NCI-H345 (cell line): ENCODE data around the gene CSRNP2.
"Not testable (repeated sequence)": the region's sequence is repeated elsewhere in the genome, so short reads cannot be mapped to it uniquely, and the experiment has no call there.

ENCODE experiments used
- DNase-seq: peaks from one replicate; lab custom pipeline; 2025; lab: John Stamatoyannopoulos, UW

The CSRNP2 gene, protein sequence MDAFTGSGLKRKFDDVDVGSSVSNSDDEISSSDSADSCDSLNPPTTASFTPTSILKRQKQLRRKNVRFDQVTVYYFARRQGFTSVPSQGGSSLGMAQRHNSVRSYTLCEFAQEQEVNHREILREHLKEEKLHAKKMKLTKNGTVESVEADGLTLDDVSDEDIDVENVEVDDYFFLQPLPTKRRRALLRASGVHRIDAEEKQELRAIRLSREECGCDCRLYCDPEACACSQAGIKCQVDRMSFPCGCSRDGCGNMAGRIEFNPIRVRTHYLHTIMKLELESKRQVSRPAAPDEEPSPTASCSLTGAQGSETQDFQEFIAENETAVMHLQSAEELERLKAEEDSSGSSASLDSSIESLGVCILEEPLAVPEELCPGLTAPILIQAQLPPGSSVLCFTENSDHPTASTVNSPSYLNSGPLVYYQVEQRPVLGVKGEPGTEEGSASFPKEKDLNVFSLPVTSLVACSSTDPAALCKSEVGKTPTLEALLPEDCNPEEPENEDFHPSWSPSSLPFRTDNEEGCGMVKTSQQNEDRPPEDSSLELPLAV

DNA sequence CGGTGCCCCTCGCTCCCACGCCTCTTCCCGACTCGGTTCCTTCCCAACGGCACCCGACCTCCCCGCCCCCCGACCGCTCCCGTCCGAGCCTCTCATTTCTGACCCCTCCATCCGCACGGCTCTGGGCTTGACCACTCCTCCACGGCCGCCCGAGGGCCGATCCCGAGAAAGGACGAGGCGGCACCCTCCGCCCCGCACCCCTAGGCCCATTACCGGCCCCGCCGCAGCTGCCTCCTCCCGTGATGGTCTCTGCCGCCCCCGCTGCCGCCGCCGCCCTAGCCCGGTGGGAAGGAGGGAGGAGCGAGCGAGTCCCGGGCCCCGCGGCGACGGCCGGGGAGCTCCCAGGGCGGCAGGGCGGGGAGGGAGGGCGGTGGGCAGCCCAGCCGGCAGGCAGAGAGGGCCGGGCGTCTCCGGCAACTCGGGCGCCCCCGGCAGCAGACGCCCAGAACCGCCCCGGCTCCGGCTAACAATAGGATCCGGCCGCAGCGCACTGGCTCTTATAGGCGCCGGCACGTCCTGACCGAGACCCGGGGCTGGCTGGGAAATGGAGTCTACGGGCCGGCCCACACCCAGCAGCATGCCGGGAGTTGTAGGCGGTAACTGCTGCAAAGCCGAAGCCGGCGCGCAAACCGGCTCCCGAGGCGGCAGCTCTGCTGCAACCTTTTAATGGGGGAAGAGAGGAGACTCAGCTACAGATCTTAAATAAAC lies at the start of gene CSRNP2:
Gene CSRNP2, minus strand, starts transcription at position 471 of the 708 bp plus-strand sequence. CDS start 7,035 bp downstream, outside the sequence.
- peak; percentile 84 for DNase-seq

DNA sequence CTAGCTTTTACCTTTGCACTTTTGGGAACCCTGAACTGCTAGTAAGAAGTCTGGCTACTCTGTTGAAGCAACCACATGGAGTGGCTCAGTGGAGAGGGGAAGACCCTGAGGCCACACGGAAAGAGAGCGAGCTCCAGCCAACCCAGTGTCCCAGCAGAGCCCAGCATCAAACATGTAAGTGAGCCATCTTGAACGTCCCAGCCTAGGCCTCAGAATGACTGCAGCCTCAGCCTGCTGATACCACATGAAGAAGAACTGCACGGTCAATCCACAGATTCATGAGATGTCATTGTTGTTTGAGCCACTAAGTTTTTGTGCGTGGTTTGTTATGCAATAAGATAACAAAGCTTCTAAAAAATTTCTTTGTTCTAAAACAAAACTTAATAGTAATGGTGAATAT lies 49.3 kb upstream of the CSRNP2 start:
- no peak for DNase-seq

DNA sequence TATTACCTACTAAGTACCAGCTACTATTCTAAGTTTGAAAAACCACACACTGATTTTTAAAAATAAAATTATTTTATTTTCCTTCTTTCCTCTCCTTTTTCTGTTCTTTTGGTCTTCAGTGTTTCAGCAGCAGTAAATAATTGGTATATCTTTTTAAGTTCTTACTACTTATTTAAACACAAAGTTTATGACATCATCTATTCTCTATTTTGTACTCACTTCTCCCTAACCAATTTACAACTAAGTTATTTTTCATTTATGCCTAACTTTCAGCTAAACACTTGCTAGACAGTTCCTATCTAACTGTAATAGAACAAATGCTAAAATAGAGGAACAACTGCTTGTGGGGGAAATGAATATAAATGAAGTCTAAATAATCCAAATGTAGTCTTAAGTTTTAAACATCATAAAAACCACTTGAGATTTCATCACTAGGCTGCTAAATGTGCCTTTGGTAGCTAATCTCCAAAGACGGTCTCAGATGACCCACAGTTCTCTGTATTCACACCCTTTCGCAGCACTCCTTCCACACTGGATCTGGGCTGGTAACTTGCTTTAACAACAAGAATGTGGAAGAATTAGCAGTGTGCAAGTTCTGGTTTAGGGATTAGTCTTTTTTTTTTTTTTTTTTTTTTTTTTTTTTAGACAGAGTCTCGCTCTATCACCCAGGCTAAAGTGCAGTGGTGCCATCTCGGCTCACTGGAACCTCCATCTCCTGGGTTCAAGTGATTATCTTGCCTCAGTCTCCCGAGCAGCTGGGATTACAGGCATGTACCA lies 48.5 kb upstream of the CSRNP2 start:
- no peak for DNase-seq

DNA sequence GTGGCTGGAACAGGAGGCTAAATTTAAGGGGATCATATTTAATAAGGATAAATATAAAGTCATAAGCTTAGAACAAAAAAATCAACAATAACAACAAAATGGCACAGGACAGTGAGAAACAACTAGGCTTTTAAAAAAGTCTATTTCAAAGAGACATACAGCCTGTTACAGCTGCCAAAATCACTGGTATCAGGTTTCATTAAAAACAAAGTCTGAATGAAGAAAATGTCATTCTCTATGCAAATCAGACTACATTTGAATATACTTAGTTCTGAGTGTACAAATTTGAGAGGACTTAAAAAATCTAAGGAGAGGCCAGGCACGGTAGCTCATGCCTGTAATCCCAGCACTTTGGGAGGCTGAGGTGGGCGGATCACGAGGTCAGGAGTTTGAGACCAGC lies 45.5 kb upstream of the CSRNP2 start:
- DNase-seq, result no peak

DNA sequence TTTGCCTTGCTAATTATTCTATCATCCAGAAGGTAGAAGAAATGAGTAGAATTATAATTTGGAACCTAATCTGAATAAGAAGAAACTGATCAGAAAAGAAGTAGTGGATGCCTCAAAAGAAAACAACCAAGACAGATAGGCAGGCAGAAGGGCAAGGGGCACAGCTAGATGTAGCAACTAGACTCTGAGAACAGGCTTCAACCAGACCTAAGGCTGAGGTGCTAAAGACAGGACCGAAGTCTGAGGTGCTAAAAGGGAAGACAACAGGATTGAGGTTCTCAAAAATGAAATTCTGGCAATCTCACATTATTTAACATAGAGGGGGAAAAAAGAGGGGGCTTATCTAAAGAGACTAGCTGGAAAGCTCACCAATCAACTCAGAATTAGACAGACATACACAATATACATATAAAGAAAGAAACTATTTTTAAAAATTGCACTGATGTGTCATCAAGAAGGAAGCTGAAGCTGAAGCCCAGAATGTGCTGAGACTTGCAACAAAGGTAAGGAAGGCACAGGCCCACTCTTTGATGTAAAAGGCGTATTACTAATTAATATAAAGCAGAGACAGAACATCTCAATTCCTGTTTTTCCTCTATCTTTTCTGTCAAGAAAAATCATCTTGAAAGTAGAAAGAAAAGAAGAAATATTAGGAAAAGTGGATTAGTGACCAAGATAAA lies 43.8 kb upstream of the CSRNP2 start:
- no peak for DNase-seq

DNA sequence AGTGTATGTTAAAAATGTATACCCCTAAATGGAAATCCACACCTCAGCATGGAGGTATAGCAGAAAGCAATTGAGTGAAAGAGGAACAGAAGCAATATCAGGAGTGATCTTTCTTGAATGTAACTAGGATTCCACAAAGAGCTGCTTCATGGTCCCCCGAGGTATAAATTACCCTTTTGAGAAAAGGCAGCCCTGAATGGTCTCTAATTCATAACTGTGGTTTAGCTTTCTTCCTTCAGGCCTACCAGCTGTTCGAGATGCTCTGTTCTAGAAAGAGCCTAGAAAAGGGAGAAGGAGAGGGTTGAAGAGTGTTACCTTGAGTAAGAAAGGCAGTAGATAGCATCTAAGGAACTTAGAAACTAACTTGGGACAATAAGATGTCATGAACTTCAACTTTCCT lies 42.9 kb upstream of the CSRNP2 start:
- DNase-seq, result no peak

DNA sequence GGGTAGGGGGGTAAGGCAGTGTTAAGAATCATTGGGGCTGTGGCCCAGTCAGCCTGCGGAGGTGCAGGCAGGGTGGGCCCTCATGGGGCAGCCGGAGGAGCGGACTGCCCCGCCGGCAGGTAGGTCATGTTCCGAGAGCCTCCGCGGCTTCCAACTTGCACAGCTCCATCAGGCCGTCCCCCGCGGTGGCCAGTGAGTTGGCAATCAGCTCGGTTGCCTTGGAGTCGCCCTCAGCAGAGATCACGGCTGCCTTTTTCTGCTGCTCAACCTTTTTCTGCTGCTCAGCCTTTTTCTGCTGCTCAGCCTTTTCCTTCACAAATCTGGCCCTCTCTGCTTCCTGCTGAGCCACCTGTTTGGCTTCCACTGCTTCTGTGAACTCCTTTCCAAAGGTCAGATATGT lies 41.1 kb upstream of the CSRNP2 start:
- DNase-seq, result no peak

DNA sequence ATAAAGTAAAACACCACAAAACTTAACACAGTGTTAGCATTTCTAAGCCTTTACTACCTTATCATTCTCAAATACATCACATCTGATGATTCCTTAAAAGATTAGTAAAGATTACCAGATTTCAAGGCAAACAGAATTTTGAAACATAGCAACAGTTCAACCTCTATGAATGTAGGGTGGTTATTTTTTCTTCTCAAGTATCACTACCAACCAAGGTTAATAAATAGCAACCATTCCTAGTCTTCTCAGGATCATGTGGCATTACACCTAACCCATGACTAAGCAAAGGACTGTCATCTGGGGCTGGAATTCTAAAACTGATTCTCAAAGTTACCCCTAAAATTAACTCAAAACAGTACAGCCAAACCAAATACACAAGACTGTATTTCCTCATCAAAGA lies 39.4 kb upstream of the CSRNP2 start:
- DNase-seq, result no peak

DNA sequence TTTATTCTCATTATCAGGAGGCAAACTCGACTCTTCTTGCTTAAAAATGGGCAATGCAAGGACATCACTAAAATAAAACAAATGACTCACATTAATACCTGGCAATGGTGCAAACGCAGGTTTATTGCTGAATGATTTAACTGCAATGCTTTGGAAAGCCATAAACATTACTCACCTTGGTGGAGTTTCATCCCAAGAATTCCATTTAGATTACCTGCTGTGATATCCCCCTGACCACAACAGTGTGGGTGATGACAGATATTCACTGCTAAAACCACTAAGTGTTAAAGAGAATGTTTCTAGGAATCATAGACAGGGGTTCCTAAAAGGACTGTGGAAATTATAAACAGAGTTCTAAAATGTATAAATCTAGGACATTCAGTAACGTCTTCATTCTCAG lies 35.3 kb upstream of the CSRNP2 start:
- DNase-seq, result no peak

DNA sequence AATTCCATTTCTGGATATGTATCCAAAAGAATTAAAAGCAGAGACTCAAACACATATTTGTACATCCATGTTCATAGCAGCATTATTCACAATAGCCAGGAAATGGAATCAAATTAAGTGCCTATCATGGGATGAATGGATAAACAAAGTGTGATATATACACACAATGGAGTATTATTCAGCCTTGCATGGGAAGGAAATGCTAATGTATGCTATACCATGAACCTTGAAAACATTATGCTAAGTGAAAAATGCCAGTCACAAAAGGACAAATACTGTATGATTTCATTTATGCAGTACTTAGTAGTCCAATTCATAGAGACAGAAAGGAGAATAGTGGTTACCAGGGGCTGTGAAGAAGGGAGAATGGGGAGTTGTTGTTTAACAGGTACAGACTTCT lies 32.1 kb upstream of the CSRNP2 start:
- no peak for DNase-seq

DNA sequence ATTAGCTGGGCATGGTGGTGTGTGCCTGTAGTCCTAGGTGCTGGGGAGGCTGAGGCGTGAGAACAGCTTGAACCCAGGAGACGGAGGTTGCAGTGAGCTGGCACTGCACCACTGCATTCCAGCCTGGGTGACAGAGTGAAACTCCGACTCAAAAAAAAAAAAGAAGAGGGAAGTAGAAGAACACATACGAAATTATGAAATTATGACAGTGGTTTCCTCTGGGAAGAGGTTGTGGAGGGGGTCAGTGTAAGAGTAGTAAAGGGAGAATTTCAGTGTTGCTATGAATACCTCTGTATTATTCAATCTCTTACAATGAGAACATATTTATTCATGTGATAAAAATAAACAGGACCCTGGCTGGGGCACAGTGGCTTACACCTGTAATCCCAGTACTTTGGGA lies 24.7 kb upstream of the CSRNP2 start:
- DNase-seq, result no peak

DNA sequence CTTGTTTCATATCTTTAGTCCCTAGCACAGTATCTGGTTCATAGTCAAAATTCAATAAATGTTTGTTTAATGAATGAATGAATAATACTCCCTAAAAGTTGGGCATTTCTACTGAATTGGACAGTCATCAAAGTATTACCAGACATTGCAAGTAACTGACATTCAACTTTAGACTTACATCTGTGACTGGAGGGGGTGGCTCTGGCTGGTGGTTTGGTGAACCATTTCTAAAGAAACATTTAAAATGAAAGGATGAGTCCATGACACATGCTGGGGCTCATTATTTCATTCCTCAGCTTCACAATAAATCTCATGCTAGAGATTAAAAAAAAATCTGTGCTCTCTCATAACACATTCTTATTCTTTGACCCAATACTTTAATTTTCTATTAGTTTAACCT lies 20.6 kb upstream of the CSRNP2 start:
- DNase-seq, result no peak

DNA sequence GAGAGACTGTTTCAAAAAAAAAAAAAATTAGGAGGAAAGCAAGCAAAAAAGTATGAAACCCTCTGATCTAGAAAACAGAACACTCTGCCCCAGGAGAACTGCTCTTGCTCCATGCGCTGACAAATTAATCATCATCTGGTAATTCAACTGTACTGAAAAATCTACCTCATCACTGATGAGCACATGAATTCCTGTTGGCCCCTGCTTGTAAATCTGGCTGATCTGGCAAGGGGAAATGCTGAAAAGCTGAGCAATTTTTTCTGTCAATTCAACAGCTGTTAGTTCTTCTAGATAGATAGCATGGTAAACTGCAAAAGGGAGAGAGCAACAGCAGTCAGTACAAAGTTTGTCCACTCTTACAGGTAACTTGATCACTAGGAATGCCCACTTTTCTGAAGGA lies 15.2 kb upstream of the CSRNP2 start:
- DNase-seq, result no peak

DNA sequence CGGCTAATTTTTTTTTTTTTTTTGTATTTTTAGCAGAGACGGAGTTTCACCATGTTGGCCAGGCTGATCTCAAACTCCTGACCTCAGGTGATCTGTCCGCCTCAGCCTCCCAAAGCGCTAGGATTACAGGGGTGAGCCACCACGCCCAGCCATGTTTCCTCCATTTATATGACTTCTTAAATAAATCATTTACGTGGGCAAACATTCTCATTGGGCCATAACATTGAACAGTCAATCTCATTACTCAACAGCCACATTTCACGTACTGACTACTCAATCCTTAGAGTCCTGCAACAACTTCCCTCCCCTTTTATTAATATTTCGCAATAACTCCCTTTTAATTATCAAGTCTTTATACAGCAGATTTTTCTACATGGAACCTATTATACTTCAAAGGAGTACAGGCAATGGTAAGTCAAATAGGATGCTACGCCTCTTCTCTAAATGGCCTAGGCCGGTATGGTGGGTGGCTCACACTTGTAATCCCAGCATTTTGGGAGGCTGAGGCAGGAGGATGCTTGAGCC lies 7.4 kb upstream of the CSRNP2 start:
- DNase-seq, result no peak

DNA sequence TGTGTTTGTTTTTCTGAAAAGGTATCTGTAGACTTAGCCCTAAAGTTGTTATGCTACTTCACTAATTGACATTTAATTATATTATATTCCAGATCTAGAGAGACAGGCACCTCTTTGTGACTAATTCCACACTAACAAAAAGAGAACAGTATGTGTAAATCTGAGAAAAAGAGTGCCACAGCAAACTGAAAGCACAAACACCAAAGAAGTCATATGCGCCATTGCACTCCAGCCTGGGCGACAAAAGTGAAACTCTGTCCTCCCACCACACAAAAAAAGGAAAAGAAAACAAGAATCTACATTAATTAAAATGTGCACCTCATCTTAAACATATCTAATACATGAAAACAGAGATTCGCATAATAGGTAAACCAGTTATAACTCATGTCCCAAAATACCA lies 4.4 kb upstream of the CSRNP2 start:
- DNase-seq, result no peak

DNA sequence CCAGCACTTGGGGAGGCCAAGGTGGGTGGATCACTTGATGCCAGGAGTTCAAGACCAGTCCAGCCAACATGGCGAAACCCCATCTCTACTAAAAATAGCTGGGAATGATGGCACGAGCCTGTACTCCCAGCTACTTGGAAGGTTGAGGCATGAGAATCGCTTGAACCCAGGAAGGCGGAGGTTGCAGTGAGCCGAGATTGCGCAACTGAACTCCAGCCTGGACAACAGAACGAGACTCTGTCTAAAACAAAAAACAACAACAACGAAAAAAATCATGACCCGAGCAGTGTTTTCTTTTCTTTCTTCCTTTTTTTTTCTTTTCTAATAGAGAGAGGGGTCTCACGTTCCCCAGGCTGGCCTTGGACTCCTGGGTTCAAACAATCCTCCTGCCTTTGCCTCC lies 3.5 kb upstream of the CSRNP2 start:
- DNase-seq, result no peak

DNA sequence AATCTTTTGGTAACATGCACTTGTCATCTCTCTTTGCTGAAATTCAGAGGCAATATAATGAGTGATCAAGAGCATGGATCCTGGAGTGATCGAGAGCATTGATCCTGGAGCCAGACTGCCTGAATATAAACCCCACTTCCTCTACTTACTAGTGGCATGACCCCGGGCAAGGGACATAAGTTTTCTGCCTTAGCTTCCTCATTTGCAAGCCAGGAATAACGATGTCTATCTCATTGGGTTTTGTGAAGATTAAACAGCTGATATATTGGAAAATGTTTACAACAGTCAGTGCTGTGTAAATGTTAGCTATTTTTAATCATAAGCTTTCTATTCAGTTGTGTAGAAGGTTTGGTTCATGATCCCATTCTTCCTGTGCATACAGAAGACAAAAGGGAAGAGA lies 2.4 kb upstream of the CSRNP2 start:
- no peak for DNase-seq

DNA sequence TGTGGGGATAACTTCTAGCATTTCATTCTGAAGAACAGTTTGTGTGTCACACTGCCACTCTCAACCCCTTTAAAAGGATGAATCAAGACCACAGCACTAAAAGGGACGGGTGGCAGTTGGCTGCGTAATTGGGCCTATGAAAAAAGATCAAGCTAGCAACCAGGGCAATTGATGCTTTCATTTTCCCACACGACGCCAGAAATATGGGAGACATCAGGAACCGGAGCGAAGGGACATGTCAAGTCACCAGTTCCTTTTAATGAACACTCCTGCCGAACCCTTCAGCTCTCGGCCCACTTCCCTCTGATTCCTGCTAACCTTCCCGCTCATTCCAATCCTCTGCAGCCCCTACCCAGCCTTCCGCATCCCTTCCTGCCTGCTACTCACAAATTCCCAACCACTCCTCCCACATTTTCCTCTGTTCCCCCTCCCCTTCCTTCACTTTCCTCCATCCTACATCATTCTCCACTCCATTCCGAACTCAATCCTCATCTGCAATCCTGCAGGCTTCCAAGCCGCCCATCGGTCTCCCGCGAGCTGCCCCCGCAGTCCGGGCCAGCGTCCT lies 753 bp downstream of the CSRNP2 start:
- peak; percentile 0 for DNase-seq

DNA sequence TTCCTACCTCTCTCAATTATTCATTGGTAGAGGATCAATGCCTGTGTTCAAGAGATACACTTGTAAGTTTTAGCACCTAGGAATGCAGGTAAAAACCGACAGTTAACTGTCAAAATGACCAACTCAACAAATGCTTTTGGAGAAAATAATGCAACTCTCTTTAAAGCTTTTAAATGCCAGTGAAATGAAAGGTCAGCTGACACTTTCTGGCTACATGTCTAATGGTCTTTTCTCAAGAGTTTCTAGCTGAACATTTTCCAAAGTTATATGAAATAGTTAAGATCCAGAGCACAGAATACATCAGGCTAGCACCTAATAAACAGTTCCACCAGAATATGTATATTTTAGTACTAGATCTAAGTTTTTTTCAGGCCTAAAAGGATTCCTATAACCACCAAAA lies 2.0 kb downstream of the CSRNP2 start:
- DNase-seq, result no peak

DNA sequence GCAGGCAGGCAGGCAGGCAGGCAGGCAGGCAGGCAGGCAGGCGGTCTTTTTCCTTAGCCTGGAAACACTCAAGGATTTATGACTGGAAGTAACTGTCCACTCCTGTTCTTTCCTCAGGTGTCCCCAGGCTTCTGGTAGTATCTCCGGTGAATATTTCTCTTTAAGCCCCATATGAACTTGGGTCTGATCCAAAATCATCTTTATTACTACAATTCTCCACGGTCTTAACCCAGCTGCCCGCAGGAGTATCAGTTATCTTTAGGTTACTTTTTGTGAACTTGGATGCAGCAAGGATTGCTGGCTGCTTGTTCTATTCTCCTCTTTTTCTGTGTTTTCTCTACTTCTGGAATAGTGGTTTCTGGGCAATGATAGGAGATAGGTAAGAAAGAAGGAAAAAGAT lies 3.3 kb downstream of the CSRNP2 start:
- no peak for DNase-seq

DNA sequence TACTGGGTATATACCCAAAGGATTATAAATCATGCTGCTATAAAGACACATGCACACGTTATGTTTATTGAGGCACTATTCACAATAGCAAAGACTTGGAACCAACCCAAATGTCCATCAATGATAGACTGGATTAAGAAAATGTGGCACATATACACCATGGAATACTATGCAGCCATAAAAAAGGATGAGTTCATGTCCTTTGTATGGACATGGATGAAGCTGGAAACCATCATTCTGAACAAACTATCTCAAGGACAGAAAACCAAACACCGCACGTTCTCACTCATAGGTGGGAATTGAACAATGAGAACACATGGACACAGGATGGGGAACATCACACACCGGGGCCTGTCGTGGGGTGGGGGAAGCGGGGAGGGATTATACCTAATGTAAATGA lies 4.5 kb downstream of the CSRNP2 start:
- DNase-seq, result not testable (repeated sequence)
